ENCODE measurements around the gene JAML. TPM values are rescaled to one million over a fixed set of nuclear protein-coding genes. Genes with fewer than 3 reads are reported as not detected.
A peak's percentile ranks its signal among the peaks of the same experiment; 100 is the strongest.

Gene JAML
- total and polyA plus RNA-seq, 12 donors = 0.50 to 19.5 (median 2.1) TPM

GRCh38 chr11:118222437-118222836, 2.4 kb downstream of the JAML start:
- H3K9me3 ChIP-seq = no peaks in the 10 kb centered on the region
- no peak for ATAC-seq
- WGBS, 2 donors = 65 to 78% methylated on average over 4 of the region's 4 CpGs
- intact Hi-C loops (cut with DNase I) = no loop called here
- peaks cover 0 to 6% (median 4%) of the 10 kb centered on the region in 7 donors for H3K27me3 ChIP-seq
- peak overlapping the region in 1 of 10 donors; percentile 55 for H3K4me3 ChIP-seq
- H3K36me3 ChIP-seq = peaks cover 0 to under 1% (median 0%) of the 10 kb centered on the region in 9 donors
- H3K4me1 ChIP-seq = peaks cover 0 to 75% (median 0%) of the 10 kb centered on the region in 9 donors
- H3K27ac ChIP-seq = peak overlapping the region in 1 of 10 donors; percentile 85
- TF ChIP-seq CTCF (IDR thresholded peaks at IDR 0.05) = no peak
- no peak for DNase-seq

- 73 to 77% methylated on average over 5 of the region's 5 CpGs for WGBS, 2 donors
- intact Hi-C loops (cut with DNase I) = no loop called here
- Histone ChIP-seq H3K27ac (peak overlapping the region in 1 of 10 donors; percentile 85), H3K27me3 (peaks cover 0 to 6% (median 4%) of the 10 kb centered on the region in 7 donors), H3K4me1 (peaks cover 0 to 75% (median 0%) of the 10 kb centered on the region in 9 donors), H3K4me3 (peak overlapping the region in 1 of 10 donors; percentile 55), H3K9me3 (no peaks in the 10 kb centered on the region), H3K36me3 (no peaks in the 10 kb centered on the region)
- no peak for TF ChIP-seq CTCF (IDR thresholded peaks at IDR 0.05)
- ATAC-seq (no peak), DNase-seq (no peak)
Observed at GRCh38 chr11:118221419-118221818, 3.4 kb downstream of the JAML start.

- intact Hi-C loops (cut with DNase I) = no loop called here
- 60 to 83% methylated on average over 1 of the region's 1 CpG for WGBS, 2 donors
- H3K4me3 ChIP-seq = peak overlapping the region in 1 of 10 donors; percentile 55
- peak in 4 of 8 donors; percentile 18 to 60 (median 38) for ATAC-seq
- peaks cover 0 to 76% (median 0%) of the 10 kb centered on the region in 9 donors for H3K4me1 ChIP-seq
- H3K36me3 ChIP-seq = no peaks in the 10 kb centered on the region
- peaks cover 0 to 6% (median 4%) of the 10 kb centered on the region in 7 donors for H3K27me3 ChIP-seq
- H3K9me3 ChIP-seq = no peaks in the 10 kb centered on the region
- TF ChIP-seq CTCF (IDR thresholded peaks at IDR 0.05) = no peak
- H3K27ac ChIP-seq = peak overlapping the region in 1 of 10 donors; percentile 43
- no peak for DNase-seq
Observed at GRCh38 chr11:118219732-118220131, 5.1 kb downstream of the JAML start.

GRCh38 chr11:118219244-118219643, 5.6 kb downstream of the JAML start:
- intact Hi-C loops (cut with DNase I) = no loop called here
- Histone ChIP-seq H3K9me3 (no peaks in the 10 kb centered on the region), H3K27me3 (peaks cover 0 to 6% (median 4%) of the 10 kb centered on the region in 7 donors), H3K4me3 (peak overlapping the region in 1 of 10 donors; percentile 55), H3K36me3 (no peaks in the 10 kb centered on the region), H3K4me1 (peaks cover 0 to 80% (median 0%) of the 10 kb centered on the region in 9 donors), H3K27ac (peak overlapping the region in 1 of 10 donors; percentile 43)
- TF ChIP-seq CTCF (IDR thresholded peaks at IDR 0.05) = no peak
- DNase-seq (no peak), ATAC-seq (no peak)
